GM23248 (cell line): Measurements from ENCODE around the gene TAS2R8.

Experiments used
- EZH2 ChIP-seq: fragments of 200-600 bp; sonication (generic); IDR thresholded peaks from 2 replicates; pipeline ENCODE4 v1.6.1; 2018; ENCODE audit warnings: antibody characterized with exemption, mild to moderate bottlenecking; ENCODE audit not compliant: insufficient read depth, poor library complexity, severe bottlenecking
- EZH2phosphoT487 ChIP-seq: fragments of 200-600 bp; sonication (generic); IDR thresholded peaks from 2 replicates; pipeline ENCODE4 v1.6.1; 2018; ENCODE audit warnings: antibody characterized with exemption, moderate library complexity, mild to moderate bottlenecking, low read depth; ENCODE audit not compliant: insufficient read depth

DNA sequence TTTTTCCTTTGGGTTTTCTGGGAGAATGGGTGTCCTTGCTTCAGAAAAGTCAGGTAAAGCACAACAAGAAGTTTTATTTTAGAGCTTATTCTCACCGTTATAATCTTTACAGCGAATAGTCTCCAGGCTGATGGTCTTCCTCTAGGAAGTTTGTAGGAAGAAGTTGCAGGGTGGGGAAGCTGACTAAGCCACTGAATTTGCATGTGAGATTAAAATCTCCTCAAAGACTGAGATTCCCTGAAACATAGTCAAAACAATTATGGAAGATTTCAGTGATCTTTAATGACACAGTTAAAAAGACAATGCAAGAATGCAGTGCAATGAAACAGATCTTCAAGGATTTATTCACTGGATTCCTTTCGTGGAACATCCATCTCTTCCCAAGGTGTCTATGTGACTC is 17.9 kb upstream of the TAS2R8 start:
- no peak for TF ChIP-seq EZH2
- TF ChIP-seq EZH2phosphoT487, result no peak
